Hair follicular keratinocyte (primary cell): ENCODE results near the gene SLC51A. TPM values are rescaled to one million over a fixed set of nuclear protein-coding genes. Genes with fewer than 3 reads are reported as not detected.

ENCODE experiments used
- total RNA-seq: library from RNA; depleted of rRNA; stranded (reverse); fragments of >200 nt; gene quantifications from 2 replicates; pipeline ENCODE4 v1.2.3, GENCODE V29; 2015

The SLC51A gene
- not detected in 2 replicates for total RNA-seq

DNA sequence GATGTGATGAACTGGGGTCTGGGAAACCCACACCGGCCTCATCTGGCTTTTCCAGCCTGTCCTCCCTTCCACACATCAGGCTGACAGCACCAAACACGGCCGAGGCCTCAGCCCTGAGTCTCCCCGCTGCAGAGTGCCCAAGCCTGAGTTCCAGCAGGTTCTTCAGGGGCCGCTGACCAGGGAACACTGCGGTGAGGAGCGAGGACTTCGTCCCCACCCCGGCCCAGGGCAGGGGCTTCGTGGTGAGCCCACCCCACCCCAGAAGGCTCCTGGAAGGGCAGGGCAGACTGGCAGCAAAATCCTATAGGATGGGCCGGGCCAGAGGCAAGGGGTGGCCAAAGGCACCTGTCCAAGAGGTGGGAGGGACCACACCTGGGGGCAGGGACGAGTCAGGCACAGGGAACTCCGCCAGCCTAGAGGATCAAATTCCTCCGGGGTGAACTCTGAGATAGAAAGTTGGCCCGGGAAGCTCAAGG, at the start of gene SLC51A:
Gene SLC51A, plus strand, starts transcription at position 446 of the 476 bp plus-strand sequence. CDS start 179 bp downstream, outside the sequence.

GRCh38 chr3:196210673-196211556, 5.4 kb upstream of the SLC51A start, which contains the start of gene ZDHHC19:
Gene ZDHHC19, minus strand, starts transcription at chr3:196211400. Its CDS starts 85 bp downstream, at chr3:196211315.

Other genes starting within 250 kb of the SLC51A start
- 39.5 and 79.1 TPM in 2 replicates for gene TFRC, start 134.4 kb upstream of the SLC51A start, total RNA-seq
- gene ZDHHC19, start 5.1 kb upstream of the SLC51A start, total RNA-seq, result not detected in 2 replicates
- gene PCYT1A, start 71.2 kb downstream of the SLC51A start, total RNA-seq, result 52.6 and 67.2 TPM in 2 replicates
- gene DYNLT2B, start 101.7 kb downstream of the SLC51A start, total RNA-seq, result 49.4 and 49.7 TPM in 2 replicates
- gene TM4SF19, start 121.9 kb downstream of the SLC51A start, total RNA-seq, result 2.3 and 4.7 TPM in 2 replicates
- gene UBXN7, start 215.9 kb downstream of the SLC51A start, total RNA-seq, result 5.4 and 9.2 TPM in 2 replicates